PC-9 (cell line): ENCODE data around the gene UBA1. TPM values are rescaled to one million over a fixed set of nuclear protein-coding genes. Genes with fewer than 3 reads are reported as not detected.
A peak's percentile ranks its signal among the peaks of the same experiment; 100 is the strongest.

Source experiments
- BruUV-seq: library from RNA; stranded (reverse); fragments of 400-500 nt; replicated peaks from 2 replicates; lab custom pipeline; 2021; lab: Mats Ljungman, UMichigan
- CTCF ChIA-PET: fragments of 300-600 bp; sonication (Branson Sonifier 250); formaldehyde crosslinking; loops from one replicate; lab custom pipeline; 2022; ENCODE audit warnings: antibody characterized with exemption; lab: Charles Lee
- POLR2A ChIA-PET: fragments of 300-600 bp; sonication (Branson Sonifier 250); formaldehyde crosslinking; loops from one replicate; lab custom pipeline; 2022; ENCODE audit warnings: antibody characterized with exemption; ENCODE audit not compliant: unreplicated experiment; lab: Charles Lee
- DNase-seq, 2 experiments: peaks; one replicate each; pipeline versions ENCODE4 v3.0.0 to v3.0.0-alpha.2; 2015 to 2022; ENCODE audit warnings: mixed read lengths in 1 of 2
- H2AFZ ChIP-seq: fragments of 200-600 bp; sonication (generic); 2 replicates; pipeline ENCODE4 v1.8.1; 2017; ENCODE audit warnings: antibody characterized with exemption
- H3F3A ChIP-seq: fragments of 200-600 bp; sonication (generic); 2 replicates; pipeline ENCODE4 v1.8.1; 2017; ENCODE audit warnings: antibody characterized with exemption, mild to moderate bottlenecking, low read depth; ENCODE audit not compliant: insufficient read depth
- H3K27ac ChIP-seq: fragments of 200-600 bp; sonication (generic); 2 replicates; pipeline ENCODE4 v1.6.1; 2016; ENCODE audit warnings: mixed run types
- H3K27me3 ChIP-seq: fragments of 200-600 bp; sonication (generic); 2 replicates; pipeline ENCODE4 v1.6.1; 2016; ENCODE audit warnings: low read depth, mixed run types; ENCODE audit not compliant: insufficient read depth
- H3K36me3 ChIP-seq: fragments of 200-600 bp; sonication (generic); 2 replicates; pipeline ENCODE4 v1.6.1; 2016; ENCODE audit warnings: low read depth, mixed run types
- H3K4me1 ChIP-seq: fragments of 200-600 bp; sonication (generic); replicated peaks from 2 replicates; pipeline ENCODE4 v1.6.1; 2016; ENCODE audit warnings: mixed run types; ENCODE audit not compliant: insufficient read depth
- H3K4me2 ChIP-seq: fragments of 200-600 bp; sonication (generic); 2 replicates; pipeline ENCODE4 v1.6.1; 2017; ENCODE audit warnings: mixed run types
- H3K4me3 ChIP-seq: fragments of 200-600 bp; sonication (generic); 2 replicates; pipeline ENCODE4 v1.6.1; 2016; ENCODE audit warnings: mixed run types
- H3K79me2 ChIP-seq: fragments of 200-600 bp; sonication (generic); 2 replicates; pipeline ENCODE4 v1.6.1; 2017; ENCODE audit warnings: low read depth, mixed run types
- H3K9me2 ChIP-seq: fragments of 200-600 bp; sonication (generic); 2 replicates; pipeline ENCODE4 v1.8.1; 2017; ENCODE audit warnings: mild to moderate bottlenecking; ENCODE audit not compliant: insufficient read depth
- H3K9me3 ChIP-seq: fragments of 200-600 bp; sonication (generic); 2 replicates; pipeline ENCODE4 v1.8.1; 2016; ENCODE audit warnings: low read depth; ENCODE audit not compliant: insufficient read depth
- H4K20me1 ChIP-seq: fragments of 200-600 bp; sonication (generic); 2 replicates; pipeline ENCODE4 v1.8.1; 2017; ENCODE audit not compliant: insufficient read depth
- CTCF ChIP-seq: fragments of 200-600 bp; sonication (generic); conservative IDR thresholded peaks from 2 replicates; pipeline ENCODE4 v1.6.1; 2017; ENCODE audit warnings: mixed run types, antibody characterized with exemption, mild to moderate bottlenecking, moderate library complexity
- EZH2 ChIP-seq: fragments of 200-600 bp; sonication (generic); IDR thresholded peaks from 2 replicates; pipeline ENCODE4 v1.8.0; 2017; ENCODE audit warnings: antibody characterized with exemption, low read depth
- intact Hi-C: fragments of 100-400 bp; cut with micrococcal nuclease; formaldehyde crosslinking; loops from one replicate; pipeline ENCODE4 v1.10.0; 2022; ENCODE audit not compliant: unreplicated experiment
- total RNA-seq: library from RNA; stranded (reverse); gene quantifications from 2 replicates; pipeline ENCODE4 v1.2.3, GENCODE V29; 2021

The UBA1 gene
- total RNA-seq, 1 experiment from 2014 or later = 126 TPM

- Histone ChIP-seq H3K27me3 (no peaks in the 10 kb centered on the region), H3K4me2 (peak overlapping the region; percentile 74), H3K4me3 (peak overlapping the region; percentile 58; the same call in 1 of the 2 replicates), H4K20me1 (peaks cover 4% of the 10 kb centered on the region), H3K9me2 (no peaks in the 10 kb centered on the region), H3K9me3 (no peaks in the 10 kb centered on the region), H3K79me2 (peaks cover 28% of the 10 kb centered on the region), H2AFZ (peak overlapping the region; percentile 68; the same call in 1 of the 2 replicates), H3F3A (peaks cover 9% of the 10 kb centered on the region), H3K36me3 (no peaks in the 10 kb centered on the region), H3K27ac (peak overlapping the region; percentile 90), H3K4me1 (peaks cover 11% of the 10 kb centered on the region)
- intact Hi-C loops = loop anchor here (1.0 to 5.0 kb wide), 4 partner anchors 15 to 144 kb away; partner anchors contain the start of gene USP11
- POLR2A ChIA-PET = interaction anchor here (0.6 to 0.7 kb wide), 3 partner anchors 12 to 80 kb away, joined by 3 to 7 read pairs (median 5); no protein-coding TSS in a partner anchor
- peak; percentile 86 to 90 for DNase-seq
- TF ChIP-seq CTCF (no peak), EZH2 (no peak)
- no TSS peak for BruUV-seq
- CTCF ChIA-PET = interaction anchor here (0.9 kb wide), 1 partner anchor 167 kb away, joined by 4 read pairs; no protein-coding TSS in a partner anchor
Observed at GRCh38 chrX:47217852-47218279, 24.2 kb downstream of the UBA1 start.

- intact Hi-C loops = loop anchor here (1.0 to 5.0 kb wide), 4 partner anchors 15 to 144 kb away; partner anchors contain the start of gene USP11
- Histone ChIP-seq H3K4me1 (peaks cover 11% of the 10 kb centered on the region), H3F3A (peaks cover 9% of the 10 kb centered on the region), H3K9me2 (no peaks in the 10 kb centered on the region), H3K79me2 (peaks cover 28% of the 10 kb centered on the region), H2AFZ (peak within 1 kb of the TSS; percentile 68; the same call in 1 of the 2 replicates), H3K36me3 (no peaks in the 10 kb centered on the region), H3K4me3 (peak within 1 kb of the TSS; percentile 58; the same call in 1 of the 2 replicates), H3K9me3 (no peaks in the 10 kb centered on the region), H3K27me3 (no peaks in the 10 kb centered on the region), H4K20me1 (peaks cover 4% of the 10 kb centered on the region), H3K4me2 (peak within 1 kb of the TSS; percentile 74), H3K27ac (peak within 1 kb of the TSS; percentile 90)
- peak in 1 of 2 experiments; percentile 49 for DNase-seq
- ChIA-PET POLR2A (interaction anchor here (0.6 to 0.7 kb wide), 3 partner anchors 12 to 80 kb away, joined by 3 to 7 read pairs (median 5); no protein-coding TSS in a partner anchor), CTCF (interaction anchor here (0.9 kb wide), 1 partner anchor 166 kb away, joined by 4 read pairs; no protein-coding TSS in a partner anchor)
- BruUV-seq = TSS peak; percentile 49
- TF ChIP-seq EZH2 = no peak
- no peak for TF ChIP-seq CTCF
Observed at GRCh38 chrX:47218280-47218919, 24.8 kb downstream of the UBA1 start, which contains the start of gene CDK16. Gene CDK16, plus strand, starts transcription at chrX:47218681. Its CDS starts 4,877 bp downstream, at chrX:47223558.

GRCh38 chrX:47218920-47219815, 25.5 kb downstream of the UBA1 start:
- H3K79me2 ChIP-seq = peaks cover 28% of the 10 kb centered on the region
- CTCF ChIA-PET = no interaction called here
- no peak overlapping the region for H2AFZ ChIP-seq
- BruUV-seq = no TSS peak
- H3K27me3 ChIP-seq = no peaks in the 10 kb centered on the region
- H3K27ac ChIP-seq = peak overlapping the region; percentile 84
- peak in 1 of 2 experiments; percentile 17 for DNase-seq
- TF ChIP-seq CTCF (no peak), EZH2 (no peak)
- peaks cover 11% of the 10 kb centered on the region for H3K4me1 ChIP-seq
- no peaks in the 10 kb centered on the region for H3K9me2 ChIP-seq
- peak overlapping the region; percentile 58; the same call in 1 of the 2 replicates for H3K4me3 ChIP-seq
- POLR2A ChIA-PET = interaction anchor here (0.5 to 0.6 kb wide), 2 partner anchors 19 to 143 kb away, joined by 4 to 7 read pairs; no protein-coding TSS in a partner anchor
- H3K4me2 ChIP-seq = peak overlapping the region; percentile 70
- H3F3A ChIP-seq = peaks cover 9% of the 10 kb centered on the region
- H3K36me3 ChIP-seq = no peaks in the 10 kb centered on the region
- intact Hi-C loops = loop anchor here (1.0 to 5.0 kb wide), 4 partner anchors 14 to 143 kb away; partner anchors contain the start of gene USP11
- peaks cover 4% of the 10 kb centered on the region for H4K20me1 ChIP-seq
- H3K9me3 ChIP-seq = no peaks in the 10 kb centered on the region
